Neutrophil (primary cell): Measurements from ENCODE around the gene PARD3.

ENCODE experiments used
- H3K27ac ChIP-seq: fragments of 200-600 bp; sonication (generic); 2 replicates; pipeline ENCODE4 v1.5.1; 2016; ENCODE audit warnings: mild to moderate bottlenecking, moderate library complexity
- H3K27me3 ChIP-seq: fragments of 200-600 bp; sonication (generic); 2 replicates; pipeline ENCODE4 v1.6.0; 2016; ENCODE audit warnings: mild to moderate bottlenecking
- H3K36me3 ChIP-seq: fragments of 200-600 bp; sonication (generic); 2 replicates; pipeline ENCODE4 v1.5.1; 2017
- H3K4me1 ChIP-seq, 2 experiments: fragments of 200-600 bp in 1 of 2; sonication (generic) in 1 of 2; 1 replicate in 1 of 2; 2 replicates in 1 of 2; pipeline versions ENCODE4 v1.5.1 to v1.6.1; 2013 to 2016; ENCODE audit warnings: low read depth in 1 of 2, low read length in 1 of 2, mild to moderate bottlenecking in 1 of 2, moderate library complexity in 1 of 2; ENCODE audit not compliant: control insufficient read depth in 1 of 2, insufficient read depth in 1 of 2
- H3K4me3 ChIP-seq, 2 experiments: fragments of 200-600 bp in 1 of 2; sonication (generic) in 1 of 2; 1 replicate in 1 of 2; 2 replicates in 1 of 2; pipeline ENCODE4 v1.5.1; 2013 to 2016; ENCODE audit warnings: low read depth in 1 of 2, low read length in 1 of 2, mild to moderate bottlenecking in 1 of 2, moderate library complexity in 1 of 2
- H3K9me3 ChIP-seq: fragments of 200-600 bp; sonication (generic); 2 replicates; pipeline ENCODE4 v1.5.1; 2016
- CTCF ChIP-seq: fragments of 200-600 bp; sonication (generic); IDR thresholded peaks from 2 replicates; pipeline ENCODE4 v1.5.1; 2016; ENCODE audit warnings: antibody characterized with exemption

The PARD3 gene

GRCh38 chr10:34156781-34157425 lies 658.2 kb downstream of the PARD3 start:
- Histone ChIP-seq H3K9me3 (no peaks in the 10 kb centered on the region), H3K4me1 (no peaks in the 10 kb centered on the region), H3K27ac (no peak overlapping the region), H3K4me3 (no peak overlapping the region), H3K36me3 (no peaks in the 10 kb centered on the region), H3K27me3 (no peaks in the 10 kb centered on the region)
- no peak for TF ChIP-seq CTCF

GRCh38 chr10:34155812-34156211 lies 659.3 kb downstream of the PARD3 start:
- Histone ChIP-seq H3K27ac (no peak overlapping the region), H3K4me1 (no peaks in the 10 kb centered on the region), H3K27me3 (no peaks in the 10 kb centered on the region), H3K36me3 (no peaks in the 10 kb centered on the region), H3K4me3 (no peak overlapping the region), H3K9me3 (no peaks in the 10 kb centered on the region)
- no peak for TF ChIP-seq CTCF

GRCh38 chr10:34154383-34154900 lies 660.7 kb downstream of the PARD3 start:
- Histone ChIP-seq H3K27me3 (no peaks in the 10 kb centered on the region), H3K9me3 (no peaks in the 10 kb centered on the region), H3K27ac (no peak overlapping the region), H3K4me3 (no peak overlapping the region), H3K4me1 (no peaks in the 10 kb centered on the region), H3K36me3 (no peaks in the 10 kb centered on the region)
- no peak for TF ChIP-seq CTCF

- no peak for TF ChIP-seq CTCF
- Histone ChIP-seq H3K27ac (no peak overlapping the region), H3K9me3 (no peaks in the 10 kb centered on the region), H3K4me1 (no peaks in the 10 kb centered on the region), H3K27me3 (no peaks in the 10 kb centered on the region), H3K4me3 (no peak overlapping the region), H3K36me3 (no peaks in the 10 kb centered on the region)
Observed at GRCh38 chr10:34153663-34154382, 661.3 kb downstream of the PARD3 start.

- Histone ChIP-seq H3K27ac (no peak overlapping the region), H3K27me3 (no peaks in the 10 kb centered on the region)
Observed at GRCh38 chr10:34152434-34152833, 662.7 kb downstream of the PARD3 start.

More at GRCh38 chr10:34152434-34152833, 662.7 kb downstream of the PARD3 start:
- no peaks in the 10 kb centered on the region for H3K9me3 ChIP-seq
- H3K4me3 ChIP-seq, result no peak overlapping the region
- H3K36me3 ChIP-seq, result no peaks in the 10 kb centered on the region
- no peaks in the 10 kb centered on the region for H3K4me1 ChIP-seq
- TF ChIP-seq CTCF, result no peak
